Neural crest cell (in vitro differentiated cells): ENCODE measurements around the gene TBC1D3B. TPM values are rescaled to one million over a fixed set of nuclear protein-coding genes. Genes with fewer than 3 reads are reported as not detected.
"Not testable (repeated sequence)": the region's sequence is repeated elsewhere in the genome, so short reads cannot be mapped to it uniquely, and the experiment has no call there.

ENCODE experiments used
- DNase-seq: peaks from one replicate; pipeline ENCODE4 v3.0.0; 2021; ENCODE audit warnings: low read depth, mixed read lengths, low spot score
- H3K27ac Mint-ChIP-seq: one replicate; pipeline ENCODE4 v1.8.0; 2021; ENCODE audit warnings: mild to moderate bottlenecking, mixed read lengths; ENCODE audit not compliant: unreplicated experiment
- H3K27me3 Mint-ChIP-seq: 2 replicates; pipeline ENCODE4 v1.8.0; 2021; ENCODE audit warnings: low read depth, mild to moderate bottlenecking, mixed read lengths
- H3K36me3 Mint-ChIP-seq: 2 replicates; pipeline ENCODE4 v1.8.0; 2021; ENCODE audit warnings: low read depth, mild to moderate bottlenecking, mixed read lengths
- H3K4me1 Mint-ChIP-seq: 2 replicates; pipeline ENCODE4 v1.8.0; 2021; ENCODE audit warnings: mixed read lengths
- H3K4me3 Mint-ChIP-seq: one replicate; pipeline ENCODE4 v1.8.0; 2021; ENCODE audit warnings: mild to moderate bottlenecking, mixed read lengths
- H3K9me3 Mint-ChIP-seq: 2 replicates; pipeline ENCODE4 v1.8.0; 2021; ENCODE audit warnings: mixed read lengths
- total RNA-seq: library from RNA; stranded (reverse); gene quantifications from 2 replicates; pipeline ENCODE4 v1.2.1, GENCODE V29; 2021
- TF ChIP-seq, protein P1 (sequence below): fragments of 200-600 bp; sonication (generic); conservative IDR thresholded peaks from 2 replicates; pipeline ENCODE4 v1.5.0; 2021; ENCODE audit warnings: antibody characterized with exemption, mild to moderate bottlenecking

TBC1D3B gene
- total RNA-seq, 1 donor from 2014 or later, result 12.5 TPM

DNA sequence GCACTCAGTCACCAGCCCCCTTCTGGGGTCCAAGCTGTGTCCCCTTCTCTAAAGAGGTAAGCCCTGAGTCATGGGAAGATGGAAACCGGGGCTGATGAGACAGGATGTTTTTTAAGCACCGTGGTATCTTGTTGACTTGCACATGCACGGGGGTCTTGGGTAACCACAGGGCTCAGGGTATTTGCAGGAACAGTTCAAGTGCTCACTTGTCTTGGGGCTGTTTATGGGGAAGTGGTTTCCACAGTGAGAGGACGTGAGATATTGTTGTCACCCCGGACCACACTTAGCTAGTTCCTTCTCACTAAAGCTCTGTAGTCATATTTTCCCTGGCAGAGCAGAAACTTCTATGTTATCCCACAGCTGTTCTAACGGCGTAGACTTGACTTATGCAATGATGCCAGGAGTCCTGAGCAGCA lies 12.5 kb upstream of the TBC1D3B start:
- TF ChIP-seq, protein P1, sequence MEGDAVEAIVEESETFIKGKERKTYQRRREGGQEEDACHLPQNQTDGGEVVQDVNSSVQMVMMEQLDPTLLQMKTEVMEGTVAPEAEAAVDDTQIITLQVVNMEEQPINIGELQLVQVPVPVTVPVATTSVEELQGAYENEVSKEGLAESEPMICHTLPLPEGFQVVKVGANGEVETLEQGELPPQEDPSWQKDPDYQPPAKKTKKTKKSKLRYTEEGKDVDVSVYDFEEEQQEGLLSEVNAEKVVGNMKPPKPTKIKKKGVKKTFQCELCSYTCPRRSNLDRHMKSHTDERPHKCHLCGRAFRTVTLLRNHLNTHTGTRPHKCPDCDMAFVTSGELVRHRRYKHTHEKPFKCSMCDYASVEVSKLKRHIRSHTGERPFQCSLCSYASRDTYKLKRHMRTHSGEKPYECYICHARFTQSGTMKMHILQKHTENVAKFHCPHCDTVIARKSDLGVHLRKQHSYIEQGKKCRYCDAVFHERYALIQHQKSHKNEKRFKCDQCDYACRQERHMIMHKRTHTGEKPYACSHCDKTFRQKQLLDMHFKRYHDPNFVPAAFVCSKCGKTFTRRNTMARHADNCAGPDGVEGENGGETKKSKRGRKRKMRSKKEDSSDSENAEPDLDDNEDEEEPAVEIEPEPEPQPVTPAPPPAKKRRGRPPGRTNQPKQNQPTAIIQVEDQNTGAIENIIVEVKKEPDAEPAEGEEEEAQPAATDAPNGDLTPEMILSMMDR, result no peak
- Mint-ChIP-seq H3K36me3 (no peaks in the 10 kb centered on the region), H3K27me3 (peaks cover 34% of the 10 kb centered on the region), H3K27ac (peak overlapping the region; percentile 50), H3K9me3 (no peaks in the 10 kb centered on the region), H3K4me3 (no peak overlapping the region), H3K4me1 (peaks cover 14% of the 10 kb centered on the region)
- DNase-seq, result no peak

DNA sequence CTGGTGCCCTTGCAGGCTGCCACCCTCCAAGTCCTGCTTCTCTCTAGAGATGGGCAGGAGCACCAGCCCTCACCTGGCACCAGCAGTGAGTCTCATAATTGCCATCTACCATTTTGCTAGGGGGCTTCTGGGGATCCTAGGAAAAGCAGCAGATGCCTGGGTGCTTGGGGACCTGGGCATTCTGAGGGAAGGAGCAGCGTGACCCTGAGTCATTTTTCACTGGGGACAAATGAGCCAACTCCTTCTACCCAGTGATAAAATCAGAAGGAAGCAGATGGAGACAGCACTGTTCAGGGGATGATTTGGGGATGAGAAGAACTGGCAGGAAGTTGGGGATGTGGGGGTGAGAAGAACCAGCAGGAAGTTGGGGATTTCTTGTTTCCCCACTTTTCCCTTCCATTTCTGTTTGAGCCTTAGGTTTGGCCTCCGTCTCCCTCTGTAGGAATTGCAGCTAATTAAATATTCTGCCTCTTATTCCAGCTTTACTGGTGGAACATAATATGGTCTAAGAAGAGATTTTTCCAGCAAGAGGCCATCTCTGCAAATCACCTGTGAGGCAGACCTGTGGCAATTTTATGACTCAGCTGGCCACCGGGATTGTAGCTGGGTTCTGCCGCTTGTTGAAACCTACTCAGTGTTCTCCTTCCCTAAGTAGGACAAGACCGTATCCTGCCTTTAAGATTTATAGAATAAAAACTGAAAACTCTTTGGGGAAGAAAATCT lies 11.7 kb upstream of the TBC1D3B start:
- H3K4me1 Mint-ChIP-seq, result peaks cover 14% of the 10 kb centered on the region
- H3K27me3 Mint-ChIP-seq, result peaks cover 42% of the 10 kb centered on the region
- H3K36me3 Mint-ChIP-seq, H3K27ac Mint-ChIP-seq, H3K9me3 Mint-ChIP-seq, DNase-seq: not testable (repeated sequence)
- H3K4me3 Mint-ChIP-seq, result peak overlapping the region; percentile 32

DNA sequence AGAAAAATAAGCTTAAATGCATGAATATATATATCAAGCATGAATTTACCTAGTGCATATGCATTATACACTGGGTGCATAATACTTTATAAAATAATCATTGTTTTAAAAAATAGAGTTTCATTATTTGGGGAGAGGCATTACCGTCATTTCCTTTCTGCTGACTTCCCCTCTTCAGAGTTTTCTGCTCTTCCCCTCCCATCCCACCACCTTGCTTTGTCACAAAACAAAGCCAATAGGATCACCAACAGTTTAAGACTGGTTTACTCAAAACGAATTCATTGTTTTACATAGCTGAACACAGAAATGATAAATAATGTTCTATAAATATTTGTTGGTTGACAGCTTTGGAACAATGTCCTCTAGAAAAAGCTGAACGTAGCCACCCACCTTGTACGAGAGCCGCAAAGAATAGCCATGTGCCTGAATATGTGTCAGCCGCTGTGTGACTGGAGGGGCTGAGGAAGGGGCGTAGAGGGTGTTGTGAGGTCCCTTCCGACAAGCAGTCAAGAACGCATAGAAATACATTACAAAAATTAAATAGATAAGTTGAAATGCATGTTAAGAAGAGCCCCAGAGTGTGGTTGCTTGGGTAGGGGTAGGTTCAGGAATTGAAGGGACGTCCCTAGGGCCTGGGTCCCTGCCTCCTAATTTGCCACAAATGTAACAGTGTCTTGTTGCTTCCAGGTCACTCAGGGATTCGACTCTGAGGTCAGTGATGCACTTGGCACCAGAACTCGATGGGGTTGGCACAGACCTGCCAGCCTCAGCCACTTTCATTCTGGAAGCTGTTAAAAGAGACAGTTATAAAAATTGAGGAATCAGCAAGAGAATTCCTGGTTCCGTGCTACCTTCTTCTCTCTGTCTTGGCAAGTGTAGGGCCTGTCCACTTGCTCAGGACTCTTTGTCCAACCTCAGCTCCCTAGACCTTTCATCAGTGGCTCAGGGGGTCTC lies 10.7 kb upstream of the TBC1D3B start:
- not testable (repeated sequence) for H3K27ac Mint-ChIP-seq, H3K36me3 Mint-ChIP-seq, DNase-seq, H3K9me3 Mint-ChIP-seq
- Mint-ChIP-seq H3K4me3 (peak overlapping the region; percentile 33), H3K4me1 (peaks cover 11% of the 10 kb centered on the region), H3K27me3 (peaks cover 43% of the 10 kb centered on the region)

DNA sequence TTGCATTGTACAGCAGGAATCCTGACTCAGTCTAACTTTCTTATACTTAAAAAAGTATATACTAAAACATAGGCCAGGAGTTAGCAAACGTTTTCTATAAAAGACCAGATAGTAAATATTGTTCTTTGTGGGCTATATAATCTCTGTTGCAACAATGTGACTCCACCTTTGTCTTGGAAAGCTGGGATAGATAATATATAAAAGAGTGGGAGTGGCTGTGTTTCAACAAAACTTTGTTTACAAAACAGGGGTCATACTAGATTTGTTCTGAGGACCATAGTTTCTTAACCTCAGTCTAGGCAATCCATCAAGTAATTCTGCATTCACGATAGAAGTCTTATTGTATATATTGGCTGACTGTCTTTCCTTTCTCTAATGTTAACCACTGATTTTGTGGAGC lies 9.0 kb upstream of the TBC1D3B start:
- H3K36me3 Mint-ChIP-seq, result no peaks in the 10 kb centered on the region
- DNase-seq, result no peak
- TF ChIP-seq, protein P1, result no peak
- peak overlapping the region; percentile 54 for H3K4me3 Mint-ChIP-seq
- no peak overlapping the region for H3K27ac Mint-ChIP-seq
- peaks cover 10% of the 10 kb centered on the region for H3K4me1 Mint-ChIP-seq
- H3K27me3 Mint-ChIP-seq, result peaks cover 58% of the 10 kb centered on the region
- H3K9me3 Mint-ChIP-seq, result no peaks in the 10 kb centered on the region

DNA sequence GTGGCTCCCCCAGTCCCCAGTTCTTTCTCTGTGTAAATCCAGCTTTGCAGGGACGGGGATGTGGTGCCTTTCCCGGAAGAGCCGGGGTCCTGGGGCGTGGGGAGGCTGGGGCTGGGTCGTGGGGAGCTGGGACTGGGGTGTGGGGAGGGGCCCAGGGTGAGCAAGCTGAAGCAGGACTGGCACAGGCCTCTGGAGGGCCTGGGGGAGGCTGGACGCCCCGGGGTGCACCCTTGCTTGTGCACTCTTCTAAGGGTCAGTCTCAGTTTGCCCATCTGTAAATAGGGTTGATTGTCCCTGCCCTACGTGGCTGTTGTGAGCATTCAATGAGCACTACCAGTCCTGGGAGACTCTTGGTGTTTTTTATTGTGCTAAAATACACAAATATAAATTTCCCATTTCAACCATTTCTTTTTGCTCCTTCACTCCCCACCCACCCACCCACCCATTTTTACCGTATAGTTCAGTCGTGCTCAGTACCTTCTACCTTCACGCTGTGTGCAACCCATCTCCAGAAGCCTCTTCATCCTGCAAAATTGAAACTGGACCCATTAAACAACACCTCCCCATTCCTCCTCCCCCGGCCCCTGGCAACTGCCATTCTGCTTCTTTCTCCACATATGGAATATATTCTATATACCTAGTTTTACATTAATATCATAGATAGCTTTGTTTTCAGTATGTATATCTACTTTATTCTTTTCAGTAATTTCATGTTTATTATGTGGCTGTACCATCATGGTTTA lies 7.8 kb upstream of the TBC1D3B start:
- TF ChIP-seq, protein P1, result no peak
- no peaks in the 10 kb centered on the region for H3K9me3 Mint-ChIP-seq
- no peak overlapping the region for H3K27ac Mint-ChIP-seq
- DNase-seq, result no peak
- H3K4me1 Mint-ChIP-seq, result peaks cover 10% of the 10 kb centered on the region
- H3K36me3 Mint-ChIP-seq, result no peaks in the 10 kb centered on the region
- H3K27me3 Mint-ChIP-seq, result peaks cover 60% of the 10 kb centered on the region
- H3K4me3 Mint-ChIP-seq, result peak overlapping the region; percentile 90
